K562 (cell line): Measurements from ENCODE around the gene RAB6B. TPM values are rescaled to one million over a fixed set of nuclear protein-coding genes. Genes with fewer than 3 reads are reported as not detected.

Experiments
- ATAC-seq: fragments of 200-7000 bp; cut with Tn5 transposase; 3 replicates; pipeline ENCODE4 v1.9.1; 2020; ENCODE audit warnings: moderate library complexity
- BruUV-seq: library from RNA; stranded (reverse); fragments of 400-500 nt; replicated peaks from 2 replicates; lab custom pipeline; 2021; lab: Mats Ljungman, UMichigan
- CTCF ChIA-PET: fragments of 300-600 bp; formaldehyde crosslinking; extraction: SDS; loops from one replicate; lab custom pipeline; 2021; ENCODE audit warnings: low intra/inter-chr PET ratio; lab: Yijun Ruan, JAX
- POLR2A ChIA-PET: fragments of 300-600, 350-650 bp; sonication (Branson Sonifier 250); formaldehyde crosslinking; extraction: SDS; loops from one replicate; lab custom pipeline; 2021; ENCODE audit warnings: antibody characterized with exemption, inconsistent platforms; lab: Yijun Ruan, JAX
- DNase-seq, 4 experiments: peaks; one replicate each; pipeline versions ENCODE4 v3.0.0 to v3.0.0-alpha.2; 2011 to 2018; ENCODE audit warnings: low spot score in 3 of 4, mixed read lengths in 3 of 4; ENCODE audit errors: extremely low read depth in 1 of 4
- FAIRE-seq: peaks from 2 replicates; lab custom pipeline; 2011; peaks lifted over from hg19 to GRCh38; lab: Jason Lieb, UNC
- H2AFZ ChIP-seq: 2 replicates; pipeline ENCODE4 v1.6.0; 2011; ENCODE audit warnings: low read depth, low read length, control low read depth, inconsistent platforms
- H3K27ac ChIP-seq: fragments of 200-600 bp; 3 replicates; pipeline ENCODE4 v1.8.0; 2011; ENCODE audit warnings: low read depth, mild to moderate bottlenecking, control low read depth, inconsistent platforms, low read length, moderate library complexity, mixed read lengths; ENCODE audit errors: extremely low read depth
- H3K27me3 ChIP-seq, 2 experiments: fragments of 300-600 bp in 1 of 2; 2 replicates in 1 of 2; 3 replicates in 1 of 2; pipeline versions ENCODE4 v1.6.0 to v1.8.0; 2011; ENCODE audit warnings: inconsistent platforms in 2 of 2, low read length in 2 of 2, mild to moderate bottlenecking in 1 of 2, mixed read lengths in 1 of 2, moderate library complexity in 1 of 2; ENCODE audit not compliant: control insufficient read depth in 2 of 2, insufficient read depth in 2 of 2
- H3K36me3 ChIP-seq: fragments of 300-600 bp; 3 replicates; pipeline ENCODE4 v1.8.0; 2011; ENCODE audit warnings: mild to moderate bottlenecking, low read length, inconsistent platforms; ENCODE audit not compliant: control insufficient read depth, insufficient read depth
- H3K4me1 ChIP-seq, 2 experiments: fragments of 200-600 bp in 1 of 2; replicated peaks in 1 of 2; 2 replicates in 1 of 2; 3 replicates in 1 of 2; pipeline versions ENCODE4 v1.5.1 to v1.8.0; 2011; ENCODE audit warnings: inconsistent platforms in 2 of 2, low read length in 2 of 2, mild to moderate bottlenecking in 1 of 2, mixed read lengths in 1 of 2, moderate library complexity in 1 of 2; ENCODE audit not compliant: control insufficient read depth in 2 of 2, insufficient read depth in 2 of 2
- H3K4me2 ChIP-seq: 2 replicates; pipeline ENCODE4 v1.6.1; 2011; ENCODE audit warnings: low read length, control low read depth, inconsistent platforms, mixed read lengths; ENCODE audit not compliant: insufficient read depth
- H3K4me3 ChIP-seq: fragments of 200-600 bp; sonication (generic), shearing (Covaris generic); 2 replicates; pipeline ENCODE4 v1.5.1; 2016; ENCODE audit warnings: control low read depth, inconsistent platforms
- H3K79me2 ChIP-seq: fragments of 200-600 bp; 3 replicates; pipeline ENCODE4 v1.8.0; 2011; ENCODE audit warnings: low read length, inconsistent platforms; ENCODE audit not compliant: control insufficient read depth, insufficient read depth
- H3K9ac ChIP-seq, 2 experiments: 2 replicates each; pipeline versions ENCODE4 v1.6.0 to v1.6.1; 2011; ENCODE audit warnings: low read depth in 2 of 2, low read length in 2 of 2, control low read depth in 1 of 2, inconsistent platforms in 1 of 2, mild to moderate bottlenecking in 1 of 2, mixed read lengths in 1 of 2; ENCODE audit not compliant: insufficient read depth in 1 of 2
- H3K9me1 ChIP-seq: one replicate; pipeline ENCODE4 v1.6.0; 2011; ENCODE audit warnings: inconsistent platforms, mild to moderate bottlenecking, low read length, moderate library complexity; ENCODE audit not compliant: control insufficient read depth, insufficient read depth
- H3K9me3 ChIP-seq: replicated peaks from 2 replicates; pipeline ENCODE4 v1.5.1; 2011; ENCODE audit warnings: low read depth, low read length, inconsistent platforms; ENCODE audit not compliant: control insufficient read depth, insufficient read depth
- H4K20me1 ChIP-seq: replicated peaks from 2 replicates; pipeline ENCODE4 v1.6.1; 2011; ENCODE audit warnings: low read length, inconsistent platforms, mixed read lengths; ENCODE audit not compliant: control insufficient read depth, insufficient read depth
- MBD2 ChIP-seq: sonication (generic); IDR thresholded peaks from 2 replicates; pipeline ENCODE4 v1.6.1; 2016; ENCODE audit warnings: low read depth, borderline replicate concordance
- MYNN ChIP-seq, 2 experiments: sonication (generic); formaldehyde crosslinking in 1 of 2; IDR thresholded peaks; 2 replicates each; pipeline versions ENCODE4 v1.5.0 to v1.6.1; 2016 to 2020; ENCODE audit warnings: antibody characterized with exemption in 1 of 2, missing genetic modification reagents in 1 of 2
- NFIC ChIP-seq: fragments of 450-650 bp; IDR thresholded peaks from 2 replicates; pipeline ENCODE4 v1.6.1; 2017; ENCODE audit warnings: mild to moderate bottlenecking, inconsistent platforms
- POLR3G ChIP-seq: IDR thresholded peaks from 2 replicates; pipeline ENCODE4 v1.6.1; 2011; ENCODE audit not compliant: insufficient read length, insufficient replicate concordance; ENCODE audit errors: extremely low read depth
- PTTG1 ChIP-seq: fragments of 450-650 bp; IDR thresholded peaks from 2 replicates; pipeline ENCODE4 v1.6.1; 2016; ENCODE audit warnings: low read depth, mild to moderate bottlenecking, missing genetic modification characterization, missing compliant biosample characterization
- RFX1 ChIP-seq: fragments of 450-650 bp; IDR thresholded peaks from 2 replicates; pipeline ENCODE4 v1.6.1; 2016; ENCODE audit warnings: mild to moderate bottlenecking, moderate library complexity
- SRF ChIP-seq, 2 experiments: fragments of 250-450, 450-650 bp in 1 of 2; sonication (Bioruptor Pico) in 1 of 2; sonication (generic) in 1 of 2; formaldehyde crosslinking; IDR thresholded peaks; 2 replicates each; pipeline versions ENCODE4 v1.5.0 to v1.5.1; 2020 to 2022; ENCODE audit warnings: mild to moderate bottlenecking in 1 of 2, missing genetic modification reagents in 1 of 2
- SRSF3 ChIP-seq: fragments of 200-400 bp; formaldehyde crosslinking; IDR thresholded peaks from 2 replicates; pipeline ENCODE4 v1.6.1; 2016; ENCODE audit warnings: mild to moderate bottlenecking, low read length, moderate library complexity; ENCODE audit not compliant: insufficient read depth
- TOE1 ChIP-seq, 2 experiments: fragments of 450-650 bp in 1 of 2; sonication (generic) in 1 of 2; formaldehyde crosslinking in 1 of 2; IDR thresholded peaks; 2 replicates each; pipeline versions ENCODE4 v1.7.1 to v1.8.0; 2016 to 2022; ENCODE audit warnings: borderline replicate concordance in 2 of 2, mild to moderate bottlenecking in 2 of 2, antibody characterized with exemption in 1 of 2, inconsistent platforms in 1 of 2, low read depth in 1 of 2, missing genetic modification reagents in 1 of 2, moderate library complexity in 1 of 2
- ZNF134 ChIP-seq: fragments of 250-450 bp; sonication (Bioruptor Pico); conservative IDR thresholded peaks from 2 replicates; pipeline ENCODE4 v1.4.0; 2020
- ZNF174 ChIP-seq: fragments of 250-450 bp; sonication (Bioruptor Pico); IDR thresholded peaks from 2 replicates; pipeline ENCODE4 v1.4.0; 2020; ENCODE audit warnings: mild to moderate bottlenecking
- ZNF175 ChIP-seq: fragments of 200-800 bp; sonication (Bioruptor generic); IDR thresholded peaks from 2 replicates; pipeline ENCODE4 v1.6.1; 2016; ENCODE audit warnings: low read depth, mild to moderate bottlenecking, missing genetic modification characterization, missing compliant biosample characterization
- WGBS: fragments of 100-300 bp; shearing (Covaris generic); methylation state at CpG from one replicate; pipeline ENCODE4 v1.1.6; 2016; ENCODE audit warnings: low coverage, mixed read lengths; ENCODE audit not compliant: insufficient coverage; ENCODE audit errors: missing lambda C conversion rate; 5-methylcytosine and 5-hydroxymethylcytosine counted together
- in situ Hi-C: fragments of 300-500 bp; cut with MboI; formaldehyde crosslinking; loops from 4 replicates; pipeline ENCODE4 v1.15.0; 2018; ENCODE audit warnings: inconsistent platforms, mixed read lengths
- intact Hi-C: fragments of 100-400 bp; cut with micrococcal nuclease; formaldehyde crosslinking; loops from 2 replicates; pipeline ENCODE4 v1.14.2; 2022
- polyA plus RNA-seq, 8 experiments: library from polyadenylated mRNA; depleted of rRNA in 4 of 8; stranded (reverse) in 5 of 8; unstranded in 3 of 8; fragments of >200 nt; fragmentation: Nextera tagmentation in 2 of 8; fragmentation: Illumina TruSeq in 1 of 8; extraction: Ambion mirVana in 2 of 8; extraction: Trizol in 1 of 8; gene quantifications; 2 replicates each; pipeline versions ENCODE4 v1.2.1 to v1.2.3, GENCODE V29; 2011 to 2014; ENCODE audit warnings: inconsistent platforms in 1 of 8, missing spikeins in 1 of 8
- total RNA-seq, 7 experiments: library from RNA; depleted of rRNA in 6 of 7; stranded (reverse); fragments of >200 nt in 6 of 7; fragmentation: Illumina TruSeq in 2 of 7; extraction: Trizol in 2 of 7; gene quantifications; 2 replicates each; pipeline versions ENCODE4 v1.2.1 to v1.2.3, GENCODE V29; 2011 to 2021; ENCODE audit warnings: low replicate concordance in 1 of 7
- TF ChIP-seq, protein P1 (sequence below): fragments of 250-450 bp; sonication (Bioruptor Pico); IDR thresholded peaks from 2 replicates; pipeline ENCODE4 v1.5.0; 2020; ENCODE audit warnings: mild to moderate bottlenecking, borderline replicate concordance

The RAB6B gene
- total and polyA plus RNA-seq, 9 of the 15 experiments (the other 6 are each of a cell fraction or from before 2014, with no cell fraction given), result 0.60 to 18.1 (median 1.5) TPM

DNA sequence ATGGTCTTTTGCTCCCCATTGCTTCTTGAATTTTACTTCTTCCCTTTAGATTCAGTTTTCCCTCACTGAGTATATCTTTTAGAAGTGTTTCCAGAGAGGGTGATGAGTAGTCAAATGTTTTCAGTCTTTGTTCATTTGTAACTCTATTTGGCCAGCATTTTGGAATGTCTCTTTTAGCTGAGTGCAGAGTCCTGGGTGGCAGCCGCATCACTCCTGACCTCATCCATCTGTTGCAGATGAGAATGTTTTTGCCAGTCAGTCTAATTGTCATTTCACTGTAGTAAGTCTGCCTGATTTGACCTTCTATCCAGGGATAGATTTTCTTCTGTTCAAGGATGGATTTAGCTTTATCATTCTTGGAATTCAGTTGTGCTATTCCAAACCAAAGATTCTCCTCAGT is 82.8 kb downstream of the RAB6B start:
- Histone ChIP-seq H3K27me3 (no peaks in the 10 kb centered on the region), H3K9me3 (no peaks in the 10 kb centered on the region), H4K20me1 (no peaks in the 10 kb centered on the region), H3K9me1 (no peaks in the 10 kb centered on the region), H3K9ac (no peak overlapping the region), H2AFZ (no peak overlapping the region), H3K27ac (no peak overlapping the region), H3K36me3 (peaks cover 86% of the 10 kb centered on the region), H3K4me3 (no peak overlapping the region), H3K4me2 (no peak overlapping the region), H3K4me1 (no peaks in the 10 kb centered on the region), H3K79me2 (peaks cover 4% of the 10 kb centered on the region; the same call in 1 of the 3 replicates)
- DNase-seq (no peak), FAIRE-seq (no peak), ATAC-seq (no peak)
- TF ChIP-seq POLR3G (no peak), PTTG1 (no peak), ZNF134 (CRISPR knock-in tag) (no peak), SRF (CRISPR knock-in tag; IDR thresholded peaks at IDR 0.05) (no peak), SRSF3 (no peak), ZNF174 (CRISPR knock-in tag) (no peak), MBD2 (no peak), ZNF175 (no peak), RFX1 (no peak), MYNN (IDR thresholded peaks at IDR 0.05) (no peak), MYNN (CRISPR knock-in tag; IDR thresholded peaks at IDR 0.05) (no peak), NFIC (no peak), TOE1 (IDR thresholded peaks at IDR 0.05; ENCODE audit: borderline replicate concordance) (no peak), TOE1 (CRISPR knock-in tag; IDR thresholded peaks at IDR 0.05; ENCODE audit: borderline replicate concordance, low read depth) (no peak)
- TF ChIP-seq, protein P1, sequence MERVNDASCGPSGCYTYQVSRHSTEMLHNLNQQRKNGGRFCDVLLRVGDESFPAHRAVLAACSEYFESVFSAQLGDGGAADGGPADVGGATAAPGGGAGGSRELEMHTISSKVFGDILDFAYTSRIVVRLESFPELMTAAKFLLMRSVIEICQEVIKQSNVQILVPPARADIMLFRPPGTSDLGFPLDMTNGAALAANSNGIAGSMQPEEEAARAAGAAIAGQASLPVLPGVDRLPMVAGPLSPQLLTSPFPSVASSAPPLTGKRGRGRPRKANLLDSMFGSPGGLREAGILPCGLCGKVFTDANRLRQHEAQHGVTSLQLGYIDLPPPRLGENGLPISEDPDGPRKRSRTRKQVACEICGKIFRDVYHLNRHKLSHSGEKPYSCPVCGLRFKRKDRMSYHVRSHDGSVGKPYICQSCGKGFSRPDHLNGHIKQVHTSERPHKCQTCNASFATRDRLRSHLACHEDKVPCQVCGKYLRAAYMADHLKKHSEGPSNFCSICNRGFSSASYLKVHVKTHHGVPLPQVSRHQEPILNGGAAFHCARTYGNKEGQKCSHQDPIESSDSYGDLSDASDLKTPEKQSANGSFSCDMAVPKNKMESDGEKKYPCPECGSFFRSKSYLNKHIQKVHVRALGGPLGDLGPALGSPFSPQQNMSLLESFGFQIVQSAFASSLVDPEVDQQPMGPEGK (CRISPR knock-in tag), result no peak
- 92% methylated on average over 1 of the region's 1 CpG for WGBS
- intact Hi-C loops (no loop called here), in situ Hi-C loops (loop anchor here (25.0 kb wide), 3 partner anchors 674 to 1076 kb away; partner anchors contain the start of genes ANAPC13, CEP63 and TMEM108)
- no TSS peak for BruUV-seq
- POLR2A ChIA-PET, result no interaction called here
- CTCF ChIA-PET, result no interaction called here
